RPMI7951 (cell line): ENCODE data around the gene OSBPL2. TPM values are rescaled to one million over a fixed set of nuclear protein-coding genes. Genes with fewer than 3 reads are reported as not detected.

Source experiments
- DNase-seq: peaks from one replicate; pipeline ENCODE4 v3.0.0-alpha.2; 2012; ENCODE audit warnings: low read depth
- total RNA-seq: library from RNA; depleted of rRNA; stranded (reverse); fragments of >200 nt; shearing (Covaris generic); gene quantifications from 2 replicates; pipeline ENCODE4 v1.2.3, GENCODE V29; 2014

OSBPL2 gene
- total RNA-seq, 1 experiment from 2014 or later, result 18.6 TPM

GRCh38 chr20:62311832-62312661 is 73.7 kb downstream of the OSBPL2 start:
- DNase-seq, result no peak

- DNase-seq, result no peak
Observed at GRCh38 chr20:62312662-62312977, 74.3 kb downstream of the OSBPL2 start.

- no peak for DNase-seq
Observed at GRCh38 chr20:62313021-62313420, 74.7 kb downstream of the OSBPL2 start.

- no peak for DNase-seq
Observed at GRCh38 chr20:62313460-62314338, 75.4 kb downstream of the OSBPL2 start.

- DNase-seq, result no peak
Observed at GRCh38 chr20:62314339-62314638, 76.0 kb downstream of the OSBPL2 start.

- DNase-seq, result no peak
Observed at GRCh38 chr20:62314711-62315302, 76.5 kb downstream of the OSBPL2 start.

- DNase-seq, result no peak
Observed at GRCh38 chr20:62315773-62316172, 77.5 kb downstream of the OSBPL2 start.

- no peak for DNase-seq
Observed at GRCh38 chr20:62316331-62317166, 78.2 kb downstream of the OSBPL2 start.

- no peak for DNase-seq
Observed at GRCh38 chr20:62317167-62317655, 78.9 kb downstream of the OSBPL2 start.

GRCh38 chr20:62318400-62319345 is 80.4 kb downstream of the OSBPL2 start:
- DNase-seq, result peak; percentile 65

- DNase-seq, result no peak
Observed at GRCh38 chr20:62319346-62319909, 81.1 kb downstream of the OSBPL2 start.

GRCh38 chr20:62320581-62321354 is 82.4 kb downstream of the OSBPL2 start:
- DNase-seq, result peak; percentile 41

- peak; percentile 46 for DNase-seq
Observed at GRCh38 chr20:62321521-62321948, 83.2 kb downstream of the OSBPL2 start.

GRCh38 chr20:62321975-62322374 is 83.7 kb downstream of the OSBPL2 start:
- DNase-seq, result no peak

- DNase-seq, result no peak
Observed at GRCh38 chr20:62322492-62323041, 84.2 kb downstream of the OSBPL2 start.

GRCh38 chr20:62323146-62323979 is 85.0 kb downstream of the OSBPL2 start:
- no peak for DNase-seq

- no peak for DNase-seq
Observed at GRCh38 chr20:62323980-62324906, 85.9 kb downstream of the OSBPL2 start.
